Germinal center (tissue), 1 donor: ENCODE data around the gene AGBL4.

Experiments used
- DNase-seq: peaks from one replicate; pipeline ENCODE4 v3.0.0; 2012; ENCODE audit warnings: mixed read lengths, low spot score

The AGBL4 gene

GRCh38 chr1:49185450-49185980 lies 838.2 kb downstream of the AGBL4 start:
- no peak for DNase-seq

- no peak for DNase-seq
Observed at GRCh38 chr1:49183489-49183888, 840.3 kb downstream of the AGBL4 start.

- no peak for DNase-seq
Observed at GRCh38 chr1:49181033-49181432, 842.7 kb downstream of the AGBL4 start.

- no peak for DNase-seq
Observed at GRCh38 chr1:49171941-49172593, 851.7 kb downstream of the AGBL4 start.

- DNase-seq: no peak
Observed at GRCh38 chr1:49166031-49166430, 857.7 kb downstream of the AGBL4 start.

GRCh38 chr1:49163031-49163430 lies 860.7 kb downstream of the AGBL4 start:
- no peak for DNase-seq

GRCh38 chr1:49160677-49161076 lies 863.1 kb downstream of the AGBL4 start:
- DNase-seq: no peak

GRCh38 chr1:49136738-49137251 lies 887.0 kb downstream of the AGBL4 start:
- DNase-seq: no peak

GRCh38 chr1:49125746-49126145 lies 898.0 kb downstream of the AGBL4 start:
- DNase-seq: no peak

- no peak for DNase-seq
Observed at GRCh38 chr1:49111931-49112330, 911.8 kb downstream of the AGBL4 start.

- DNase-seq: no peak
Observed at GRCh38 chr1:49106445-49106844, 917.3 kb downstream of the AGBL4 start.

GRCh38 chr1:49104575-49104974 lies 919.2 kb downstream of the AGBL4 start:
- no peak for DNase-seq

- no peak for DNase-seq
Observed at GRCh38 chr1:49102752-49103151, 921.0 kb downstream of the AGBL4 start.

GRCh38 chr1:49098866-49099265 lies 924.9 kb downstream of the AGBL4 start:
- no peak for DNase-seq

GRCh38 chr1:49086327-49086726 lies 937.4 kb downstream of the AGBL4 start:
- no peak for DNase-seq

GRCh38 chr1:49085079-49085478 lies 938.7 kb downstream of the AGBL4 start:
- no peak for DNase-seq

- no peak for DNase-seq
Observed at GRCh38 chr1:49060766-49061165, 963.0 kb downstream of the AGBL4 start.

- no peak for DNase-seq
Observed at GRCh38 chr1:49059087-49059486, 964.7 kb downstream of the AGBL4 start.

- DNase-seq: no peak
Observed at GRCh38 chr1:49052102-49052501, 971.7 kb downstream of the AGBL4 start.

GRCh38 chr1:49051647-49052046 lies 972.1 kb downstream of the AGBL4 start:
- DNase-seq: no peak

- DNase-seq: no peak
Observed at GRCh38 chr1:49050041-49050440, 973.7 kb downstream of the AGBL4 start.

GRCh38 chr1:49048188-49048587 lies 975.6 kb downstream of the AGBL4 start:
- DNase-seq: no peak

GRCh38 chr1:49046305-49046704 lies 977.4 kb downstream of the AGBL4 start:
- DNase-seq: no peak

GRCh38 chr1:49045371-49045770 lies 978.4 kb downstream of the AGBL4 start:
- no peak for DNase-seq
